Measurements from ENCODE around the gene SDE2. TPM values are rescaled to one million over a fixed set of nuclear protein-coding genes. Genes with fewer than 3 reads are reported as not detected.

Gene SDE2
- total RNA-seq, 2 experiments from 2014 or later = 14.9 to 15.5 TPM

- ATAC-seq = peak; percentile 63
Observed at GRCh38 chr1:225987491-225988316, 11.4 kb downstream of the SDE2 start.

GRCh38 chr1:225981714-225982113 lies 17.4 kb downstream of the SDE2 start:
- no peak for ATAC-seq
- no peak for TF ChIP-seq CTCF (IDR thresholded peaks at IDR 0.05)
- no peak overlapping the region for H3K4me3 Mint-ChIP-seq
- H3K27me3 Mint-ChIP-seq = no peaks in the 10 kb centered on the region
- no peak for DNase-seq
- POLR2A ChIA-PET = interaction anchor here (0.6 to 0.9 kb wide), 2 partner anchors 275 to 600 kb away, joined by 3 read pairs; no protein-coding TSS in a partner anchor
- peaks cover 12% of the 10 kb centered on the region for H3K4me1 Mint-ChIP-seq (ENCODE audit: low read depth)
- intact Hi-C loops (cut with micrococcal nuclease) = no loop called here
- H3K27ac Mint-ChIP-seq = no peak overlapping the region
- no peaks in the 10 kb centered on the region for H3K9me3 Mint-ChIP-seq
- CTCF ChIA-PET = interaction anchor here (0.9 kb wide), 1 partner anchor 11 kb away, joined by 4 read pairs; no protein-coding TSS in a partner anchor
- H3K36me3 Mint-ChIP-seq (ENCODE audit: low read depth) = peaks cover 50% of the 10 kb centered on the region

More at GRCh38 chr1:225987491-225988316, 11.4 kb downstream of the SDE2 start:
- CTCF ChIA-PET = interaction anchor here (0.6 to 5.9 kb wide), 43 partner anchors 9 to 561 kb away, joined by 3 to 36 read pairs (median 5); partner anchors contain the start of genes H3-3A, PYCR2, SDE2 and SRP9
- Mint-ChIP-seq H3K27me3 (no peaks in the 10 kb centered on the region), H3K4me1 (ENCODE audit: low read depth) (peaks cover 34% of the 10 kb centered on the region), H3K36me3 (ENCODE audit: low read depth) (peaks cover 52% of the 10 kb centered on the region), H3K4me3 (no peak overlapping the region), H3K27ac (no peak overlapping the region), H3K9me3 (no peaks in the 10 kb centered on the region)
- no peak for DNase-seq
- POLR2A ChIA-PET = interaction anchor here (1.2 to 2.1 kb wide), 3 partner anchors 9 to 76 kb away, joined by 3 to 7 read pairs (median 3); partner anchors contain the start of gene SDE2
- peak; percentile 78 for TF ChIP-seq CTCF (IDR thresholded peaks at IDR 0.05)
- intact Hi-C loops (cut with micrococcal nuclease) = no loop called here

- peaks cover 11% of the 10 kb centered on the region for H3K4me1 Mint-ChIP-seq (ENCODE audit: low read depth)
- no peaks in the 10 kb centered on the region for H3K9me3 Mint-ChIP-seq
- intact Hi-C loops (cut with micrococcal nuclease) = no loop called here
- ChIA-PET CTCF (interaction anchor here (0.7 to 2.9 kb wide), 6 partner anchors 11 to 505 kb away, joined by 3 to 16 read pairs (median 6); no protein-coding TSS in a partner anchor), POLR2A (interaction anchor here (1.3 kb wide), 1 partner anchor 18 kb away, joined by 3 read pairs; no protein-coding TSS in a partner anchor)
- H3K27me3 Mint-ChIP-seq = no peaks in the 10 kb centered on the region
- no peak overlapping the region for H3K27ac Mint-ChIP-seq
- H3K36me3 Mint-ChIP-seq (ENCODE audit: low read depth) = peaks cover 40% of the 10 kb centered on the region
- no peak for TF ChIP-seq CTCF (IDR thresholded peaks at IDR 0.05)
- no peak for ATAC-seq
- no peak overlapping the region for H3K4me3 Mint-ChIP-seq
- no peak for DNase-seq
Observed at GRCh38 chr1:225980005-225980836, 18.9 kb downstream of the SDE2 start.

GRCh38 chr1:225979421-225979820 lies 19.7 kb downstream of the SDE2 start:
- CTCF ChIA-PET = interaction anchor here (1.0 to 2.9 kb wide), 5 partner anchors 12 to 504 kb away, joined by 3 to 16 read pairs (median 6); no protein-coding TSS in a partner anchor
- no peak for ATAC-seq
- no peak for DNase-seq
- H3K4me1 Mint-ChIP-seq (ENCODE audit: low read depth) = peaks cover 11% of the 10 kb centered on the region
- no peak for TF ChIP-seq CTCF (IDR thresholded peaks at IDR 0.05)
- no peak overlapping the region for H3K27ac Mint-ChIP-seq
- H3K4me3 Mint-ChIP-seq = no peak overlapping the region
- POLR2A ChIA-PET = interaction anchor here (1.1 to 1.3 kb wide), 2 partner anchors 19 to 200 kb away, joined by 3 read pairs; no protein-coding TSS in a partner anchor
- no peaks in the 10 kb centered on the region for H3K27me3 Mint-ChIP-seq
- H3K36me3 Mint-ChIP-seq (ENCODE audit: low read depth) = peaks cover 34% of the 10 kb centered on the region
- no peaks in the 10 kb centered on the region for H3K9me3 Mint-ChIP-seq
- intact Hi-C loops (cut with micrococcal nuclease) = loop anchor here (5.0 to 10.0 kb wide), 2 partner anchors 202 to 425 kb away; partner anchors contain the start of gene SRP9

All from activated CD8-positive, alpha-beta T cell treated with anti-CD3 and anti-CD28 coated beads for 36 hours (primary cell).